GM19328 (cell line): ENCODE results near the gene ALG14.

Experiments
- ATAC-seq: cut with Tn5 transposase; IDR thresholded peaks from one replicate; pipeline ENCODE4 v1.9.1; 2021; ENCODE audit warnings: mild to moderate bottlenecking, moderate library complexity; ENCODE audit not compliant: unreplicated experiment

Gene ALG14

GRCh38 chr1:94935034-94935433, 137.7 kb downstream of the ALG14 start:
- ATAC-seq = no peak

DNA sequence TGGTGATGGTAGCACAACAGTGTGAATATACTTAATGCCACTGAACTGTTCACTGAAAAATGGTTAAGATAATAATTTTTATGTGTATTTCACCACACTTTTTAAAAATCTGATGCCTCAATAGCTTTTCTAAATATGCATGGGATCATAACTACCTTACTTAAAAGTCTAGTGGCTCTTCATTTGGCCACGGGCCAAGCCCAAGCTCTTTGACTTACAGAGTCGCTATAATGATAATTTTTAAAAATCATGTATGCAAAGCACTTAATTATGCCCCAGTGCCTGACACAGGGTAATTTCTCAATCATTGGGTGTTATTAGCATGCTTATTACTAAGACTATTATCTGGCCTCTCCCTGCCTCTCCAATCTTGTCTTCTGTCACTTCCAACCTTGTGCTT, 138.2 kb downstream of the ALG14 start:
- ATAC-seq = no peak

GRCh38 chr1:94931254-94931841, 141.4 kb downstream of the ALG14 start:
- ATAC-seq = no peak

DNA sequence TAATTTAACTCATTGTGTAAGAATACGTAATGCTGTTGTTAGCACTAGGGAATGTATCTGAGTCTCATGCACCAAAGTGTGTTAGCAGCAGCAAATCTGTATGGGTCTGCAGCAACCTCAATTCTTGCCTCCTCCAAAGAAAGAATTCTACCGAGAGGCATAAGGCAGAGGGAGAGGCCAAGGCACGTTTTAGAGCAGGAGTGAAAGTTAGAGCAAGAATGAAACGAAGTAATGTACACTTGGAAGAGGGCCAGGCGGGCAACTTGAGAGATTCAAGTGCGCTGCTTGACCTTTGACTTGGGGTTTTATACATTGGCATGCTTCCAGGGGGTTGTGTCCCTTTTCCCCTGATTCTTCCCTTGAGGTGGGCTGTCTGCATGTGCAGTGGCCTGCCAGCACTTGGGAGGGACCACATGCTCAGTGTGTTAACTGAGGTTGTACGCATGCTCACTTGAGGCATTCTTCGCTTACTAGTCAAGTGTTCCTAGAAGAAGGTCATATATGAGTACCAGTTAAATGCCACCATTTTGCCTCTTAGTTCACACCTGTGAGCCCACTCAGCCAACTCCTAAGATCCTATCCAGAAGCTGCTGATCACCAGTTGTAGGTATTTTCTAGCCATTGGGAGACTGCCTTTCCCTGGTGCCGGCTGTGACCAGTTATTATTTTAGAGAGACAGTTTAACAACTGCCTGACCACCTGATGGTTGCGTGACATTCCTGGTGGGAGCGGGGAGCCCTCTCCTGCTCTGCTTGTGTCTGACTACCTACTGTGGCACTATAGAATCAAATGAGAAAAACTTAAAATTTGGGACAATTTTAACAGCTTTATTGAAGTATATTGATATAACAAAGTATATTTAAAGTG, 143.2 kb downstream of the ALG14 start:
- no peak for ATAC-seq

DNA sequence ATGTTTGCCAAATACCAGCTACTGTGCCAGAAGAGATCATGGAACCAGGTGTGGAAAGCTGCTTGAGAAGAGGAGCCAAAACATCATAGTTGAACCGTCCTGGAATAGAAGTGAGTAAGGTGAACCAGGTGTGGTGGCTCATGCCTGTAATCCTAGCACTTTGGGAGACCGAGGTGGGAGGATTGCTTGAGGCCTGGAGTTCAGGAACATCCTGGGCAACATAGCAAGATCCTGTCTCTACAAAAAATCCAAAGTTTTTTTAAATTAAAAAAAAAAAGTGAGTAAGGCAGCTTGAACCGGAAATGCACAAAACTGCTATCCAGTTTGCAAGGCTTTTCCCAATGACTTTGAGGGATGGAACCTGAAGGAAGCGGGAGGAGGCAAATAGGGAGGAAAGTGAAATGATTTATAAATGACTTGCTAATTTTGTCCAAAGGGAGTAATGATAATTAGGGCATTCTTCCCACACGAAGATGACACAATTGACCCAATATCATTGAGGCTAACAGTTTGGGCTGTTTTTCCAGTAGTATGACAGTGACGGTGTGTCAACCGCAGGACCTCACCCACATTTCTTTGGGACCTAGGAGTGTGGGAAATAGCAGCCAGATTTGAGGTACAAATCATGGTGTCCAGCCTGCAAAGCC, 144.3 kb downstream of the ALG14 start:
- ATAC-seq = no peak

- peak; percentile 13 for ATAC-seq
These were observed 145.2 kb downstream of the ALG14 start for GRCh38 chr1:94927405-94928175.

DNA sequence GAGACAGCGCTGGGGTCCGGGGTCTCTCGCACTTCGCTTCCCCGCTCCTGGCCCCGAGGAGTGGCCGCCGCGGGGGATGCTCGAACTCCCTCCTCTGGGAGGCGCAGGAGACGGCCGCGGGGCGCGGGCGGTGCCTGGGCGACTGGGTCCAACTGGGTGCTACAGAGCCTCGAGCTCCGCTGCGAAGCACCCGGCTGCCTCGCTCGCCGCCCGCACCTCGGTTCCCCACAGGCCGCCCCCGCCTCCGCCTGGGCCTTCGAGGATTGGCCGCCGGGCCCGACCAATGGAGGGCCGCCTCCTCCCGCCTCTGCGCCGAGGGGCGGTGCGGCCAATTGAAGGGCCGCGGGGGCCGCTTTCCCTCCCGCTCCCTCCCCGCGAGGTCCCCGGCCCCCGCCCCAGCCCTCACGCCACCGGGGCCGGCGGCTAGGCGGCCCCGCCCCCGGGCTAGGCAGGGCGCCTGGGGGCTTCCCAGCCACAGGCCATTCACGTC, 145.8 kb downstream of the ALG14 start, which contains the start of gene CNN3:
Gene CNN3 (minus strand): TSS at position 196 of the 490 bp plus-strand sequence. CDS start 216 bp downstream, outside the sequence.
- peak; percentile 84 for ATAC-seq

GRCh38 chr1:94926126-94926914, 146.4 kb downstream of the ALG14 start:
- ATAC-seq = peak; percentile 18

DNA sequence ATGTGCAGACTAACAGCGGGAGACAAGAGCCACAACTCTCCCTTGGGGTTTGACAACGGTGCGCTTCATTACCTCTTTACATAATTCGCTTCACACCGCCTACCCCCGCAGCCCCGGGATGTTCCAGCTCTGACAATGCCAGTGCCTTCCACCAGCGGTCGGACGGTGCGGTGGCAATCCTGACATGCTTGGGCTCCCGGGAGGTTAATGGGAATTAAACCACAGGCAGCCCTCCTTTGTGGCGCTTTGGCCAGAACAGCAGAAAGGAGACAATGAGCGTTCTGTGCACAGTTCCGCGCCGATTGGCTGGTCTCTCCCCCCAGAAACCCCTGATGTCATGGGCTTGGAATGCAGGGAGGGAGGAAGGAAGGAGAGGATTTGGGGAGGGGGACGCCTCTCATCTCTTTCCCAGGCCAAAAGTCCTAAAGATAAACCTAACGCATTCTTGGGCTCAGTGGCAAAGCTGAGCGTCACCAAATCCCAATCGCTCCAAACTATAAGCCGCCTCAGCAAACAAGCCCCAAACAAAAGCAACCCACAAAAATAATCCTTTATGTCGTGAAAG, 147.1 kb downstream of the ALG14 start:
- no peak for ATAC-seq

DNA sequence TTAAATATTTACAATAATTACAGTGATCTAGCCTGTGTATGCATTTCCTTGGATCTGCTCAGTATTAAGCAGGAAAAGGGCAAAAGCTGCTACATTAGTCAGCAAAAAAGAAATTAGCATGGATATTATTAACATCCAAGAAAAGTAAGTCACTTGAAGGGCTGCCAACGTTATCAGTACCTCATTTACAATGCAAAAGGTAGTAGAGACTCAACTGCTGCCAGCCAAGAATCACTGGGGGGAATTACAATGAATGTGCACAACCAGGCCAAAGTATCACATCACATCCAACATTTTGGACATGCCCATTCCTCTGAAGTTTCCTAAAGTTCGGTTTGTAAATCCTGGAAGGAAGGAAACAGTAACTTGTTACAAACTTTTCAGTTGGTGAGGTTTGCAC, 147.7 kb downstream of the ALG14 start:
- ATAC-seq = no peak
